HS-27A (cell line): ENCODE results near the gene TAF7L.

ENCODE experiments used
- DNase-seq: peaks from one replicate; pipeline ENCODE4 v3.0.0-alpha.2; 2012; ENCODE audit warnings: low read depth, missing footprints

The TAF7L gene

DNA sequence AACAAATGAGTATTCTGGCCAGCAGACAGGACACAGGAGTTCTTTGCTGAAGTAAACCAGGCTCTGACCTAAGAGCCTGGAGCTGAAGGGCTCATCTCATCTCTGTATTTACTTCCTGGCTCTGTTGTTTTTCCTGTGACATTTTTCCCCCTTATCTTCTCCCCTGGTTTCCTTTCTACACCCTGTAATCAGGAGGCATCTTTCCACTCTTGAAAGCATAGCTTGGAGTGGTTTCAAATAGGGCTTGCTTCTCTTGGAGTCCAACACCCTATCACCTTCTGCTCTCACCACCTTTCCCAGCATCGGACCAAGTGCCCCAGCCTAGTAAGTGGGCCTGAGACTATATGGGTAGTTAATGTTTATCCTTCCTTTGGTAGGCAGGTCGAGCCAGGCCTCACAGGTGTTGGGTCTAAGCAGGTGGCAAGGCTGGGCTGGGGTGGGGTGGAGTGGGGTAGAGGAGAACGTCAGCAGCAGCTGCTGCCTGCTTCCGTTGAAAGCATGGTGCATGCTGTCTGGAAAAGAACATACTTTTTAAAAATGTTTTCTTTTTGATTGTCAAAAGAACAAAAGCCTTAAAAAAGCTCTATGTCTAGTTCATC, 70.4 kb downstream of the TAF7L start:
- DNase-seq, result no peak

- DNase-seq, result no peak
Measured at GRCh38 chrX:101219864-101220346, 71.2 kb downstream of the TAF7L start.

DNA sequence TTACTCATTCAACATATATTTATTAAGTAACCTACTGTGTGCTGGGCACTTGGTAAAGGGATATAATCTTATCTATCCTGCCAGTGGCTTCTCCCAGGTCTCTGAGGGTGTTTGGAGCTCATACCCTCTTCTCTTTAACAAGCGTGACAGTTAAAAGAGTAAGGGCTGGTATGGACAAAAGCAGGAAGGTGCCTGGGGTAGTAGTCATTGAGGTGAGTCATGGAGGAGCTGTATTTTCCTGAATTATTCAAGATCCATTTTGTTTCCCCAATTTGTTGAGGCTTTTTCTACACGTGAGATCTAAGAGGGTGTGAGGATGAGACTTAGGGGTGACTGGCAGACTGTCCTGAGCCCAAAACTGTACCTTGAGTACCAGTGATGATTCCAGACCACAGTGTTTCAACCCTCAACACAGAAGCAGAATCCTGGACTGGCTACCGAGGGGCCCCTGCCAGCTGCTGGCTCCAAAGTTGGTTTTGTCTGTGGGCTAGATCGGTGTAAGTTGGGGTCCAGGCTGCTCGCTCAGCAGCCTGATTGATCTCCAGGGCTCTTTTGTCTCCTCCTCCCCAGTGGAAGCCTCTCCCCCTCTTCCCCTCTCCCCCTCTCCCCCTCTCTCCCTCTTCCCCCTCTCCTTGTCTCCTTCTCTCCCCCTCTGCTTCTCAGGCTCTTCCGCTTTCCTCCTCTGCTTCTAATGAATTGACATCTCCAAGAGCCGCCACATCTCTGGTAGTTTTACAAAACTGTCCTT, 71.8 kb downstream of the TAF7L start, which contains the start of gene DRP2:
Gene DRP2, plus strand, starts transcription at position 671 of the 748 bp plus-strand sequence. CDS start 11,862 bp downstream, outside the sequence.
- DNase-seq, result no peak
